ENCODE results near the gene MAML3. TPM values are rescaled to one million over a fixed set of nuclear protein-coding genes. Genes with fewer than 3 reads are reported as not detected.

The MAML3 gene
- total and polyA plus RNA-seq, 2 experiments from 2014 or later: 1.7 to 6.5 TPM

GRCh38 chr4:139987502-139987850, 166.5 kb downstream of the MAML3 start (continued):
- TF ChIP-seq ZNF462 (CRISPR knock-in tag; IDR thresholded peaks at IDR 0.05): no peak
- TF ChIP-seq EZH2phosphoT487 (IDR thresholded peaks at IDR 0.05; ENCODE audit: unreplicated experiment): no peak
- TF ChIP-seq, protein P1, sequence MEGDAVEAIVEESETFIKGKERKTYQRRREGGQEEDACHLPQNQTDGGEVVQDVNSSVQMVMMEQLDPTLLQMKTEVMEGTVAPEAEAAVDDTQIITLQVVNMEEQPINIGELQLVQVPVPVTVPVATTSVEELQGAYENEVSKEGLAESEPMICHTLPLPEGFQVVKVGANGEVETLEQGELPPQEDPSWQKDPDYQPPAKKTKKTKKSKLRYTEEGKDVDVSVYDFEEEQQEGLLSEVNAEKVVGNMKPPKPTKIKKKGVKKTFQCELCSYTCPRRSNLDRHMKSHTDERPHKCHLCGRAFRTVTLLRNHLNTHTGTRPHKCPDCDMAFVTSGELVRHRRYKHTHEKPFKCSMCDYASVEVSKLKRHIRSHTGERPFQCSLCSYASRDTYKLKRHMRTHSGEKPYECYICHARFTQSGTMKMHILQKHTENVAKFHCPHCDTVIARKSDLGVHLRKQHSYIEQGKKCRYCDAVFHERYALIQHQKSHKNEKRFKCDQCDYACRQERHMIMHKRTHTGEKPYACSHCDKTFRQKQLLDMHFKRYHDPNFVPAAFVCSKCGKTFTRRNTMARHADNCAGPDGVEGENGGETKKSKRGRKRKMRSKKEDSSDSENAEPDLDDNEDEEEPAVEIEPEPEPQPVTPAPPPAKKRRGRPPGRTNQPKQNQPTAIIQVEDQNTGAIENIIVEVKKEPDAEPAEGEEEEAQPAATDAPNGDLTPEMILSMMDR (conservative IDR thresholded peaks at IDR 0.05; ENCODE audit: low read depth in 2 of 2): no peak
- no peak for TF ChIP-seq STAT1 (IDR thresholded peaks at IDR 0.05; ENCODE audit: unreplicated experiment)
- TF ChIP-seq EZH2 (IDR thresholded peaks at IDR 0.05; ENCODE audit: low read depth, unreplicated experiment): no peak
- no peak for TF ChIP-seq POLR2AphosphoS5 (IDR thresholded peaks at IDR 0.05; ENCODE audit: low read depth)

GRCh38 chr4:139986689-139987501, 167.1 kb downstream of the MAML3 start:
- no peak for ATAC-seq
- peaks cover 15% of the 10 kb centered on the region for H3K4me1 Mint-ChIP-seq
- H3K4me3 Mint-ChIP-seq: no peak overlapping the region
- H3K9me3 Mint-ChIP-seq: no peaks in the 10 kb centered on the region
- H4K20me1 ChIP-seq (replicated peaks; ENCODE audit: insufficient read depth): no peaks in the 10 kb centered on the region
- no peaks in the 10 kb centered on the region for H3K27me3 Mint-ChIP-seq (ENCODE audit: insufficient read depth, low read depth, poor library complexity)
- DNase-seq (ENCODE audit: low spot score): no peak
- no peak overlapping the region for H2AFZ ChIP-seq
- H3K4me3 ChIP-seq: no peak overlapping the region
- H3K9me2 ChIP-seq (ENCODE audit: insufficient read depth): no peaks in the 10 kb centered on the region
- H3K79me2 ChIP-seq (replicated peaks; ENCODE audit: insufficient read depth): no peaks in the 10 kb centered on the region
- H3K36me3 Mint-ChIP-seq (ENCODE audit: low read depth): no peaks in the 10 kb centered on the region
- H3K4me2 ChIP-seq: no peak overlapping the region
- no peak overlapping the region for H3K27ac Mint-ChIP-seq
- H3K27ac ChIP-seq (ENCODE audit: low read depth): no peak overlapping the region
- no peaks in the 10 kb centered on the region for H3K27me3 ChIP-seq (ENCODE audit: insufficient read depth)
- H3K4me1 ChIP-seq (ENCODE audit: insufficient read depth): peaks cover 17% of the 10 kb centered on the region
- no peaks in the 10 kb centered on the region for H3K36me3 ChIP-seq (ENCODE audit: insufficient read depth)
- H3F3A ChIP-seq (replicated peaks; ENCODE audit: low read depth): no peaks in the 10 kb centered on the region
- TF ChIP-seq REST (IDR thresholded peaks at IDR 0.05; ENCODE audit: unreplicated experiment) (no peak), NANOG (IDR thresholded peaks at IDR 0.05; ENCODE audit: borderline replicate concordance) (no peak), ZNF114 (CRISPR knock-in tag; IDR thresholded peaks at IDR 0.05) (no peak)
- TF ChIP-seq, protein P1 (conservative IDR thresholded peaks at IDR 0.05; ENCODE audit: low read depth in 2 of 2): no peak
